Epithelial cell of esophagus (primary cell): ENCODE results near the gene GIPC3.

ENCODE experiments used
- DNase-seq: peaks from one replicate; pipeline ENCODE4 v3.0.0; 2010; ENCODE audit warnings: low read depth
- H3K4me3 ChIP-seq: 2 replicates; pipeline ENCODE4 v1.5.1; 2011; ENCODE audit warnings: mild to moderate bottlenecking, low read length, control low read depth
- TF ChIP-seq, protein P1 (sequence below): IDR thresholded peaks from 2 replicates; pipeline ENCODE4 v1.5.1; 2011; ENCODE audit warnings: low read depth, mild to moderate bottlenecking, low read length, control low read depth, inconsistent platforms; ENCODE audit not compliant: insufficient read depth; ENCODE audit errors: missing control alignments

The GIPC3 gene

DNA sequence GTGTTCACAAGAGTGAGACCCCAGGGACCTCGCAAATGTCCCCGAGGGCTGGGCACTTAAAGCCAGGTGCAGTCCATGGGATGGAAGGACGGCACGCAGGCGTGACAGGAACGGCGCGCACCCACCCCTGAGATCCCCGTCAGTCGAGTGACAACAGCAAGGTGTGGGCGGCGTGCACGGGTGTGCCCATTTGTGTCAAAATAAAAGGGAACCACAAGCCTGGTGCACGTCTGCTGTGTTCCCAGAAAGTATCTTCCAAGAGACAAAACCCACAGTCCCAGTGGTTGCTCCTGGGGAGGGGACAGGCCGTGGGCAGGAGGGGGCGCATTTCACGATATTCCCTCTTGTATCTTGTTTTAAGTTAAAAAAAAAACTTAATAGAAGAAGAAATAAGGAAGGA lies 57.0 kb downstream of the GIPC3 start:
- TF ChIP-seq, protein P1, sequence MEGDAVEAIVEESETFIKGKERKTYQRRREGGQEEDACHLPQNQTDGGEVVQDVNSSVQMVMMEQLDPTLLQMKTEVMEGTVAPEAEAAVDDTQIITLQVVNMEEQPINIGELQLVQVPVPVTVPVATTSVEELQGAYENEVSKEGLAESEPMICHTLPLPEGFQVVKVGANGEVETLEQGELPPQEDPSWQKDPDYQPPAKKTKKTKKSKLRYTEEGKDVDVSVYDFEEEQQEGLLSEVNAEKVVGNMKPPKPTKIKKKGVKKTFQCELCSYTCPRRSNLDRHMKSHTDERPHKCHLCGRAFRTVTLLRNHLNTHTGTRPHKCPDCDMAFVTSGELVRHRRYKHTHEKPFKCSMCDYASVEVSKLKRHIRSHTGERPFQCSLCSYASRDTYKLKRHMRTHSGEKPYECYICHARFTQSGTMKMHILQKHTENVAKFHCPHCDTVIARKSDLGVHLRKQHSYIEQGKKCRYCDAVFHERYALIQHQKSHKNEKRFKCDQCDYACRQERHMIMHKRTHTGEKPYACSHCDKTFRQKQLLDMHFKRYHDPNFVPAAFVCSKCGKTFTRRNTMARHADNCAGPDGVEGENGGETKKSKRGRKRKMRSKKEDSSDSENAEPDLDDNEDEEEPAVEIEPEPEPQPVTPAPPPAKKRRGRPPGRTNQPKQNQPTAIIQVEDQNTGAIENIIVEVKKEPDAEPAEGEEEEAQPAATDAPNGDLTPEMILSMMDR: no peak
- DNase-seq: no peak
- no peak overlapping the region for H3K4me3 ChIP-seq
